ENCODE data around the gene ARHGAP30.

- no peak for TF ChIP-seq CTCF (IDR thresholded peaks at IDR 0.05; ENCODE audit: low read length)
- TF ChIP-seq EZH2 (IDR thresholded peaks at IDR 0.05; ENCODE audit: borderline replicate concordance, low read length), result no peak
Measured at GRCh38 chr1:161032409-161032808, 37.3 kb downstream of the ARHGAP30 start.

All from OCI-LY1 (cell line).